K562 (cell line): ENCODE data around the gene CDYL. TPM values are rescaled to one million over a fixed set of nuclear protein-coding genes. Genes with fewer than 3 reads are reported as not detected.

ENCODE experiments used
- ATAC-seq: fragments of 200-7000 bp; cut with Tn5 transposase; 3 replicates; pipeline ENCODE4 v1.9.1; 2020; ENCODE audit warnings: moderate library complexity
- BruUV-seq: library from RNA; stranded (reverse); fragments of 400-500 nt; replicated peaks from 2 replicates; lab custom pipeline; 2021; lab: Mats Ljungman, UMichigan
- CTCF ChIA-PET: fragments of 300-600 bp; formaldehyde crosslinking; extraction: SDS; loops from one replicate; lab custom pipeline; 2021; ENCODE audit warnings: low intra/inter-chr PET ratio; lab: Yijun Ruan, JAX
- POLR2A ChIA-PET: fragments of 300-600, 350-650 bp; sonication (Branson Sonifier 250); formaldehyde crosslinking; extraction: SDS; loops from one replicate; lab custom pipeline; 2021; ENCODE audit warnings: antibody characterized with exemption, inconsistent platforms; lab: Yijun Ruan, JAX
- DNase-seq, 4 experiments: peaks; one replicate each; pipeline versions ENCODE4 v3.0.0 to v3.0.0-alpha.2; 2011 to 2018; ENCODE audit warnings: low spot score in 3 of 4, mixed read lengths in 3 of 4; ENCODE audit errors: extremely low read depth in 1 of 4
- FAIRE-seq: peaks from 2 replicates; lab custom pipeline; 2011; peaks lifted over from hg19 to GRCh38; lab: Jason Lieb, UNC
- H2AFZ ChIP-seq: 2 replicates; pipeline ENCODE4 v1.6.0; 2011; ENCODE audit warnings: low read depth, low read length, control low read depth, inconsistent platforms
- H3K27ac ChIP-seq: fragments of 200-600 bp; 3 replicates; pipeline ENCODE4 v1.8.0; 2011; ENCODE audit warnings: low read depth, mild to moderate bottlenecking, control low read depth, inconsistent platforms, low read length, moderate library complexity, mixed read lengths; ENCODE audit errors: extremely low read depth
- H3K27me3 ChIP-seq, 2 experiments: fragments of 300-600 bp in 1 of 2; 2 replicates in 1 of 2; 3 replicates in 1 of 2; pipeline versions ENCODE4 v1.6.0 to v1.8.0; 2011; ENCODE audit warnings: inconsistent platforms in 2 of 2, low read length in 2 of 2, mild to moderate bottlenecking in 1 of 2, mixed read lengths in 1 of 2, moderate library complexity in 1 of 2; ENCODE audit not compliant: control insufficient read depth in 2 of 2, insufficient read depth in 2 of 2
- H3K36me3 ChIP-seq: fragments of 300-600 bp; 3 replicates; pipeline ENCODE4 v1.8.0; 2011; ENCODE audit warnings: mild to moderate bottlenecking, low read length, inconsistent platforms; ENCODE audit not compliant: control insufficient read depth, insufficient read depth
- H3K4me1 ChIP-seq, 2 experiments: fragments of 200-600 bp in 1 of 2; replicated peaks in 1 of 2; 2 replicates in 1 of 2; 3 replicates in 1 of 2; pipeline versions ENCODE4 v1.5.1 to v1.8.0; 2011; ENCODE audit warnings: inconsistent platforms in 2 of 2, low read length in 2 of 2, mild to moderate bottlenecking in 1 of 2, mixed read lengths in 1 of 2, moderate library complexity in 1 of 2; ENCODE audit not compliant: control insufficient read depth in 2 of 2, insufficient read depth in 2 of 2
- H3K4me2 ChIP-seq: 2 replicates; pipeline ENCODE4 v1.6.1; 2011; ENCODE audit warnings: low read length, control low read depth, inconsistent platforms, mixed read lengths; ENCODE audit not compliant: insufficient read depth
- H3K4me3 ChIP-seq: fragments of 200-600 bp; sonication (generic), shearing (Covaris generic); 2 replicates; pipeline ENCODE4 v1.5.1; 2016; ENCODE audit warnings: control low read depth, inconsistent platforms
- H3K79me2 ChIP-seq: fragments of 200-600 bp; 3 replicates; pipeline ENCODE4 v1.8.0; 2011; ENCODE audit warnings: low read length, inconsistent platforms; ENCODE audit not compliant: control insufficient read depth, insufficient read depth
- H3K9ac ChIP-seq, 2 experiments: 2 replicates each; pipeline versions ENCODE4 v1.6.0 to v1.6.1; 2011; ENCODE audit warnings: low read depth in 2 of 2, low read length in 2 of 2, control low read depth in 1 of 2, inconsistent platforms in 1 of 2, mild to moderate bottlenecking in 1 of 2, mixed read lengths in 1 of 2; ENCODE audit not compliant: insufficient read depth in 1 of 2
- H3K9me1 ChIP-seq: one replicate; pipeline ENCODE4 v1.6.0; 2011; ENCODE audit warnings: inconsistent platforms, mild to moderate bottlenecking, low read length, moderate library complexity; ENCODE audit not compliant: control insufficient read depth, insufficient read depth
- H3K9me3 ChIP-seq: replicated peaks from 2 replicates; pipeline ENCODE4 v1.5.1; 2011; ENCODE audit warnings: low read depth, low read length, inconsistent platforms; ENCODE audit not compliant: control insufficient read depth, insufficient read depth
- H4K20me1 ChIP-seq: replicated peaks from 2 replicates; pipeline ENCODE4 v1.6.1; 2011; ENCODE audit warnings: low read length, inconsistent platforms, mixed read lengths; ENCODE audit not compliant: control insufficient read depth, insufficient read depth
- ARID1B ChIP-seq: fragments of 450-650 bp; IDR thresholded peaks from 2 replicates; pipeline ENCODE4 v1.6.1; 2016; ENCODE audit warnings: antibody characterized with exemption, mild to moderate bottlenecking, inconsistent platforms
- BACH1 ChIP-seq: fragments of 200-800 bp; sonication (Bioruptor generic); IDR thresholded peaks from 2 replicates; pipeline ENCODE4 v1.6.1; 2016; ENCODE audit warnings: missing genetic modification characterization, missing compliant biosample characterization
- PBX2 ChIP-seq, 2 experiments: IDR thresholded peaks in 1 of 2; conservative IDR thresholded peaks in 1 of 2; 2 replicates each; pipeline ENCODE4 v1.6.1; 2016; ENCODE audit warnings: low read depth in 2 of 2, mild to moderate bottlenecking in 1 of 2, missing compliant biosample characterization in 1 of 2, missing genetic modification characterization in 1 of 2, moderate library complexity in 1 of 2
- RFX7 ChIP-seq: fragments of 250-450 bp; sonication (Bioruptor Pico); IDR thresholded peaks from 2 replicates; pipeline ENCODE4 v1.5.1; 2021; ENCODE audit warnings: mild to moderate bottlenecking
- SREBF1 ChIP-seq: fragments of 150-350 bp; IDR thresholded peaks from 2 replicates; pipeline ENCODE4 v1.6.1; 2014; ENCODE audit warnings: antibody characterized with exemption, low read depth, low read length, borderline replicate concordance
- TEAD1 ChIP-seq, 2 experiments: fragments of 450-650 bp in 1 of 2; sonication (generic) in 1 of 2; formaldehyde crosslinking; IDR thresholded peaks; 2 replicates each; pipeline versions ENCODE4 v1.4.0 to v1.8.0; 2020 to 2022; ENCODE audit warnings: mild to moderate bottlenecking in 2 of 2, missing genetic modification reagents in 1 of 2
- ZBTB5 ChIP-seq: fragments of 450-650 bp; IDR thresholded peaks from 2 replicates; pipeline ENCODE4 v1.6.1; 2017; ENCODE audit warnings: antibody characterized with exemption
- ZC3H8 ChIP-seq: fragments of 450-650 bp; IDR thresholded peaks from 2 replicates; pipeline ENCODE4 v1.6.1; 2017
- ZNF217 ChIP-seq: sonication (generic); formaldehyde crosslinking; IDR thresholded peaks from 2 replicates; pipeline ENCODE4 v1.8.0; 2022; ENCODE audit warnings: mild to moderate bottlenecking, missing genetic modification reagents
- ZNF584 ChIP-seq: fragments of 200-800 bp; sonication (Bioruptor generic); IDR thresholded peaks from 2 replicates; pipeline ENCODE4 v1.6.1; 2016; ENCODE audit warnings: low read depth, mild to moderate bottlenecking, missing genetic modification characterization, missing compliant biosample characterization
- ZNF740 ChIP-seq, 3 experiments: fragments of 200-800 bp in 1 of 3; sonication (Bioruptor generic) in 1 of 3; sonication (generic) in 1 of 3; formaldehyde crosslinking in 1 of 3; IDR thresholded peaks; 2 replicates each; pipeline versions ENCODE4 v1.6.1 to v1.8.0; 2016 to 2022; ENCODE audit warnings: mild to moderate bottlenecking in 2 of 3, missing compliant biosample characterization in 2 of 3, missing genetic modification characterization in 2 of 3, missing genetic modification reagents in 1 of 3
- WGBS: fragments of 100-300 bp; shearing (Covaris generic); methylation state at CpG from one replicate; pipeline ENCODE4 v1.1.6; 2016; ENCODE audit warnings: low coverage, mixed read lengths; ENCODE audit not compliant: insufficient coverage; ENCODE audit errors: missing lambda C conversion rate; 5-methylcytosine and 5-hydroxymethylcytosine counted together
- in situ Hi-C: fragments of 300-500 bp; cut with MboI; formaldehyde crosslinking; loops from 4 replicates; pipeline ENCODE4 v1.15.0; 2018; ENCODE audit warnings: inconsistent platforms, mixed read lengths
- intact Hi-C: fragments of 100-400 bp; cut with micrococcal nuclease; formaldehyde crosslinking; loops from 2 replicates; pipeline ENCODE4 v1.14.2; 2022
- polyA plus RNA-seq, 8 experiments: library from polyadenylated mRNA; depleted of rRNA in 4 of 8; stranded (reverse) in 5 of 8; unstranded in 3 of 8; fragments of >200 nt; fragmentation: Nextera tagmentation in 2 of 8; fragmentation: Illumina TruSeq in 1 of 8; extraction: Ambion mirVana in 2 of 8; extraction: Trizol in 1 of 8; gene quantifications; 2 replicates each; pipeline versions ENCODE4 v1.2.1 to v1.2.3, GENCODE V29; 2011 to 2014; ENCODE audit warnings: inconsistent platforms in 1 of 8, missing spikeins in 1 of 8
- total RNA-seq, 7 experiments: library from RNA; depleted of rRNA in 6 of 7; stranded (reverse); fragments of >200 nt in 6 of 7; fragmentation: Illumina TruSeq in 2 of 7; extraction: Trizol in 2 of 7; gene quantifications; 2 replicates each; pipeline versions ENCODE4 v1.2.1 to v1.2.3, GENCODE V29; 2011 to 2021; ENCODE audit warnings: low replicate concordance in 1 of 7
- TF ChIP-seq, protein P1 (sequence below): fragments of 250-450 bp; sonication (Bioruptor Pico); IDR thresholded peaks from 2 replicates; pipeline ENCODE4 v1.4.0; 2020; ENCODE audit warnings: mild to moderate bottlenecking, moderate library complexity

CDYL gene
- total and polyA plus RNA-seq, 9 of the 15 experiments (the other 6 are each of a cell fraction or from before 2014, with no cell fraction given): 8.1 to 45.8 (median 40.8) TPM

- intact Hi-C loops: no loop called here
- H3K27me3 ChIP-seq: no peaks in the 10 kb centered on the region
- CTCF ChIA-PET: no interaction called here
- no peak overlapping the region for H2AFZ ChIP-seq
- no peaks in the 10 kb centered on the region for H3K9me3 ChIP-seq
- BruUV-seq: no TSS peak
- H3K79me2 ChIP-seq: peaks cover 18% of the 10 kb centered on the region
- FAIRE-seq (no peak), DNase-seq (no peak), ATAC-seq (no peak)
- no peaks in the 10 kb centered on the region for H3K4me1 ChIP-seq
- H3K27ac ChIP-seq: no peak overlapping the region
- H3K9ac ChIP-seq: no peak overlapping the region
- in situ Hi-C loops: no loop called here
- POLR2A ChIA-PET: interaction anchor here (0.6 to 2.2 kb wide), 3 partner anchors 9 to 252 kb away, joined by 4 to 7 read pairs (median 5); no protein-coding TSS in a partner anchor
- 92% methylated on average over 11 of the region's 11 CpGs for WGBS
- H3K36me3 ChIP-seq: peaks cover 33% of the 10 kb centered on the region
- peaks cover 3% of the 10 kb centered on the region; the same call in 1 of the 2 replicates for H4K20me1 ChIP-seq
- no peak overlapping the region for H3K4me2 ChIP-seq
- H3K4me3 ChIP-seq: no peak overlapping the region
- no peaks in the 10 kb centered on the region for H3K9me1 ChIP-seq
- TF ChIP-seq ZBTB5 (no peak), ZNF217 (CRISPR knock-in tag) (no peak), ZC3H8 (no peak), ZNF584 (no peak), PBX2 (CRISPR knock-in tag; IDR thresholded peaks at IDR 0.05; ENCODE audit: low read depth) (no peak), PBX2 (tag; conservative IDR thresholded peaks at IDR 0.05; ENCODE audit: low read depth) (no peak), TEAD1 (CRISPR knock-in tag; IDR thresholded peaks at IDR 0.05) (no peak), RFX7 (no peak), ZNF740 (CRISPR knock-in tag; IDR thresholded peaks at IDR 0.05) (no peak), ZNF740 (tag; IDR thresholded peaks at IDR 0.05) (no peak), ARID1B (no peak), SREBF1 (no peak), BACH1 (no peak)
- TF ChIP-seq, protein P1, sequence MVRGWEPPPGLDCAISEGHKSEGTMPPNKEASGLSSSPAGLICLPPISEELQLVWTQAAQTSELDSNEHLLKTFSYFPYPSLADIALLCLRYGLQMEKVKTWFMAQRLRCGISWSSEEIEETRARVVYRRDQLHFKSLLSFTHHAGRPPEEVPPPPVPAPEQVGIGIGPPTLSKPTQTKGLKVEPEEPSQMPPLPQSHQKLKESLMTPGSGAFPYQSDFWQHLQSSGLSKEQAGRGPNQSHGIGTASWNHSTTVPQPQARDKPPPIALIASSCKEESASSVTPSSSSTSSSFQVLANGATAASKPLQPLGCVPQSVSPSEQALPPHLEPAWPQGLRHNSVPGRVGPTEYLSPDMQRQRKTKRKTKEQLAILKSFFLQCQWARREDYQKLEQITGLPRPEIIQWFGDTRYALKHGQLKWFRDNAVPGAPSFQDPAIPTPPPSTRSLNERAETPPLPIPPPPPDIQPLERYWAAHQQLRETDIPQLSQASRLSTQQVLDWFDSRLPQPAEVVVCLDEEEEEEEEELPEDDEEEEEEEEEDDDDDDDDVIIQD (CRISPR knock-in tag): no peak
These were observed 123.2 kb downstream of the CDYL start for GRCh38 chr6:4899249-4900034.
